Chondrocyte (in vitro differentiated cells): ENCODE results near the gene ELMO1. TPM values are rescaled to one million over a fixed set of nuclear protein-coding genes. Genes with fewer than 3 reads are reported as not detected.

ENCODE experiments used
- DNase-seq: peaks from one replicate; pipeline ENCODE4 v3.0.0; 2021; ENCODE audit warnings: mixed read lengths, low spot score
- H3K27ac Mint-ChIP-seq: one replicate; pipeline ENCODE4 v1.8.0; 2021; ENCODE audit warnings: mild to moderate bottlenecking, moderate library complexity, mixed read lengths; ENCODE audit not compliant: unreplicated experiment
- H3K27me3 Mint-ChIP-seq: 2 replicates; pipeline ENCODE4 v1.8.0; 2021; ENCODE audit warnings: low read depth, mixed read lengths
- H3K36me3 Mint-ChIP-seq: 2 replicates; pipeline ENCODE4 v1.8.0; 2021; ENCODE audit warnings: low read depth, mixed read lengths
- H3K4me1 Mint-ChIP-seq: 2 replicates; pipeline ENCODE4 v1.8.0; 2021; ENCODE audit warnings: low read depth, mild to moderate bottlenecking, mixed read lengths
- H3K4me3 Mint-ChIP-seq: one replicate; pipeline ENCODE4 v1.8.0; 2021; ENCODE audit warnings: mild to moderate bottlenecking, moderate library complexity, mixed read lengths; ENCODE audit not compliant: unreplicated experiment
- H3K9me3 Mint-ChIP-seq: 2 replicates; pipeline ENCODE4 v1.8.0; 2021; ENCODE audit warnings: low read depth, mixed read lengths
- CTCF ChIP-seq: fragments of 200-600 bp; sonication (generic); IDR thresholded peaks from 2 replicates; pipeline ENCODE4 v1.5.0; 2021; ENCODE audit warnings: antibody characterized with exemption, mild to moderate bottlenecking, moderate library complexity
- total RNA-seq: library from RNA; stranded (reverse); gene quantifications from 3 replicates; pipeline ENCODE4 v1.2.1, GENCODE V29; 2021

Gene ELMO1
- total RNA-seq, 1 donor from 2014 or later, result 0.42 TPM

- H3K27ac Mint-ChIP-seq, result no peak overlapping the region
- H3K36me3 Mint-ChIP-seq, result peaks cover 6% of the 10 kb centered on the region
- H3K9me3 Mint-ChIP-seq, result peaks cover 21% of the 10 kb centered on the region
- no peak overlapping the region for H3K4me3 Mint-ChIP-seq
- DNase-seq, result no peak
- peaks cover 9% of the 10 kb centered on the region for H3K27me3 Mint-ChIP-seq
- H3K4me1 Mint-ChIP-seq, result no peaks in the 10 kb centered on the region
- TF ChIP-seq CTCF, result no peak
These were observed 600.7 kb downstream of the ELMO1 start for GRCh38 chr7:36847946-36848345.

- H3K4me3 Mint-ChIP-seq, result no peak overlapping the region
- no peak for TF ChIP-seq CTCF
- no peaks in the 10 kb centered on the region for H3K27me3 Mint-ChIP-seq
- H3K36me3 Mint-ChIP-seq, result peaks cover 6% of the 10 kb centered on the region
- no peak overlapping the region for H3K27ac Mint-ChIP-seq
- no peak for DNase-seq
- H3K9me3 Mint-ChIP-seq, result peaks cover 21% of the 10 kb centered on the region
- H3K4me1 Mint-ChIP-seq, result no peaks in the 10 kb centered on the region
These were observed 604.3 kb downstream of the ELMO1 start for GRCh38 chr7:36844374-36844773.

GRCh38 chr7:36840904-36841303 is 607.8 kb downstream of the ELMO1 start:
- Mint-ChIP-seq H3K9me3 (peaks cover 4% of the 10 kb centered on the region), H3K27me3 (peaks cover 2% of the 10 kb centered on the region), H3K4me1 (no peaks in the 10 kb centered on the region), H3K27ac (no peak overlapping the region), H3K4me3 (no peak overlapping the region), H3K36me3 (no peaks in the 10 kb centered on the region)
- no peak for DNase-seq
- TF ChIP-seq CTCF, result no peak

- Mint-ChIP-seq H3K4me3 (no peak overlapping the region), H3K27ac (no peak overlapping the region), H3K27me3 (peaks cover 2% of the 10 kb centered on the region), H3K36me3 (no peaks in the 10 kb centered on the region), H3K9me3 (peaks cover 5% of the 10 kb centered on the region), H3K4me1 (no peaks in the 10 kb centered on the region)
- no peak for TF ChIP-seq CTCF
- no peak for DNase-seq
These were observed 609.9 kb downstream of the ELMO1 start for GRCh38 chr7:36838616-36839225.

- Mint-ChIP-seq H3K27ac (no peak overlapping the region), H3K27me3 (peaks cover 2% of the 10 kb centered on the region), H3K4me1 (no peaks in the 10 kb centered on the region), H3K36me3 (no peaks in the 10 kb centered on the region), H3K4me3 (no peak overlapping the region), H3K9me3 (peaks cover 21% of the 10 kb centered on the region)
- DNase-seq, result no peak
- no peak for TF ChIP-seq CTCF
These were observed 617.6 kb downstream of the ELMO1 start for GRCh38 chr7:36831049-36831448.
